ENCODE results near the gene CBR4.
"Not testable (repeated sequence)": the region's sequence is repeated elsewhere in the genome, so short reads cannot be mapped to it uniquely, and the experiment has no call there.

CBR4 gene

DNA sequence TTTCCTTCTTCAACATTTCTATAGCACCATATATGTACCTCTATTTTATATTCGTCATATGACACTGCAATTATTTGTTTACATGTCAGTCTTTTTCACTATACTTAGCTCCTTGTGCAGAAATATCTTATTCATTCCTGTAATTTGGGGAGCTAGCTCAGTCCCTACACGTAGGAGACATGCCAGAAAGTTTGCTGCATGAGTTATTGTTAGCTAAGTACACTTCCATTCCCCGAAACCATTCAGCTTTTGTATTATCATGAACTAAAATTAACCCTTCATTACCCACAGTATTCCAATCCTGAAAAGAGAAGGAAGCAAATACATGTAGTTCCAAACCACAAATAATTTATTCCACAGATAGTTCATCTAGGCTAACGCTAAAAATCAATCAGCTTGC, 10.2 kb downstream of the CBR4 start:
- H3K9ac ChIP-seq (ENCODE audit: low read length): no peak overlapping the region
- H3K4me1 ChIP-seq (ENCODE audit: control insufficient read depth, insufficient read depth, low read length): no peaks in the 10 kb centered on the region
- no peak overlapping the region for H3K27ac ChIP-seq (ENCODE audit: low read depth, low read length)
- H3K4me3 ChIP-seq (ENCODE audit: low read length): no peak overlapping the region
- no peaks in the 10 kb centered on the region for H3K27me3 ChIP-seq (ENCODE audit: control insufficient read depth, insufficient read depth, low read length)
- peaks cover 6% of the 10 kb centered on the region for H3K36me3 ChIP-seq (ENCODE audit: control insufficient read depth, insufficient read depth, low read length)

DNA sequence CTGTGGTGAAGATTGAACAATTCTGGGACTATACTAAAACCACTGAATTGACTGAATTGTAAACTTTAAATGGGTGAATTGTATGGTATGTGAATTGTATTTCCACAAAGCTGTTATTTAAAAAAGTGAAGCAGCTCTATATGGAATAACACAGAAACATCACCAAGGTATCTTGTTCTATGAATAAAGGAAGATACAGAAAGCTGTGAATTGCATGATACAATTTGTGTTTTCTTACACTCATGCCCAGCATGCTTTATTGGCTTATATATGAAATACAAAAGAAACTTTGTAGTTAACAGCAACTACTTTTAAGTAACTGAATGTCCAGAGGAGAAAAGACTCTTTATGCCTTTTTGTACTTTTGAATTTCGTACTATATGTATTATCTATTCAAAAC, 11.5 kb downstream of the CBR4 start:
- Histone ChIP-seq H3K4me1 (ENCODE audit: control insufficient read depth, insufficient read depth, low read length) (no peaks in the 10 kb centered on the region), H3K27me3 (ENCODE audit: control insufficient read depth, insufficient read depth, low read length) (no peaks in the 10 kb centered on the region), H3K27ac (ENCODE audit: low read depth, low read length) (no peak overlapping the region), H3K36me3 (ENCODE audit: control insufficient read depth, insufficient read depth, low read length) (peaks cover 6% of the 10 kb centered on the region), H3K9ac (ENCODE audit: low read length) (no peak overlapping the region), H3K4me3 (ENCODE audit: low read length) (no peak overlapping the region)

DNA sequence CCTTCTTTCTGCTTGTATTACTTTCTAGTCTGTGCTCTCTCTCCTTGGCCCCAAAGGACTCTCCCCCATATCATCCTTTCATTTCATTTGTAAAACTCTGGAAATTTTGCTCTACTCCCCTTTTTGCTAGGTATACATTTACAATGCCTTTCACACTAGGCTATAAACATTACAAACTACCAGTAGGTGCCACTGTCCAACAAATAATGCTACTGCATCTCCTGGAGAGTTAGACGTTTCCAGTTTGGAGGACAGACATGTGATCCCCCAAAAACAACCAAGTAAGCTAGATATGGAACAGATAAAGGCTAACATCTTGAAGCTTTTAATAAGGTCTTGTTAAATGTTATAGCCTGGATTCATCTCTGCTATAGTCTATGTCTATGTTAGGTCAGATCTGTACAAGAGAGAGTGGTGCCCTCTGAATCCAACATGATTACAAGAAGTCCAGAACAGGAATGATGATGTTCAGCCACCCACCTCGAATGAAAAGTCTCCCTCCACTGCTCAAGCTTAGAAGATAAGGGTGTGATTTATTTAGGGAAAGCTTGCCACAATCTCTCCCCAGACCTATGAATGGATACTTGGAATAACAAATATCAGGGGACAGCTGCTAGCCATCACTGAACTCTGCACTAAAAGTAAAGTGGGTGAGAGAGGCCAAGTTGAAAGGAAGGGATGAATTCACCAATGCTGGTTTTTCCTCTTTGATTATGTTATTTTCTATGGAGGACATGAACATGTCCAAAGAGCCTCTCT, 14.3 kb downstream of the CBR4 start:
- no peaks in the 10 kb centered on the region for H3K4me1 ChIP-seq (ENCODE audit: control insufficient read depth, insufficient read depth, low read length)
- no peak overlapping the region for H3K9ac ChIP-seq (ENCODE audit: low read length)
- no peak overlapping the region for H3K27ac ChIP-seq (ENCODE audit: low read depth, low read length)

DNA sequence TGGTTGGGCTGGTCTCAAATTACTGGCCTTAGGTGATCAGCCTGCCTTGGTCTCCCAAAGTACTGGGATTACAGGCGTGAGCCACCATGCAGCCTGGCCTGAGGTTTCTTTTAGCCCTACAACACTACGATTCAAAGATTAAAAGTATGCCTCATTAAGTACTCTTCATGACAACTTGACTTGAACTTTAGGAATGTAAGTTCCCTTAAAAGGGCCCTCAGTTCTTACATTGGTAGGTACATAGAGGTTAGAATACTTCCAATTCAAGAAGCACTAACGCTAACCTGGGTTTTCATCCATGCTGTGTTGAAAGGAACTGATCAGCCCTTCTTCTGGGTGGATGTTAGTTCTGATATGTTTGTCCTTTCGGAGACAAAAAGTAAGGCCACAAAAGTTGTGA, 15.1 kb downstream of the CBR4 start:
- Histone ChIP-seq H3K36me3 (ENCODE audit: control insufficient read depth, insufficient read depth, low read length) (peaks cover 1% of the 10 kb centered on the region), H3K4me1 (ENCODE audit: control insufficient read depth, insufficient read depth, low read length) (no peaks in the 10 kb centered on the region), H3K27ac (ENCODE audit: low read depth, low read length) (no peak overlapping the region), H3K4me3 (ENCODE audit: low read length) (no peak overlapping the region), H3K27me3 (ENCODE audit: control insufficient read depth, insufficient read depth, low read length) (no peaks in the 10 kb centered on the region), H3K9ac (ENCODE audit: low read length) (no peak overlapping the region)

More for the DNA sequence above, 14.3 kb downstream of the CBR4 start:
- no peaks in the 10 kb centered on the region for H3K36me3 ChIP-seq (ENCODE audit: control insufficient read depth, insufficient read depth, low read length)
- no peak overlapping the region for H3K4me3 ChIP-seq (ENCODE audit: low read length)
- no peaks in the 10 kb centered on the region for H3K27me3 ChIP-seq (ENCODE audit: control insufficient read depth, insufficient read depth, low read length)

DNA sequence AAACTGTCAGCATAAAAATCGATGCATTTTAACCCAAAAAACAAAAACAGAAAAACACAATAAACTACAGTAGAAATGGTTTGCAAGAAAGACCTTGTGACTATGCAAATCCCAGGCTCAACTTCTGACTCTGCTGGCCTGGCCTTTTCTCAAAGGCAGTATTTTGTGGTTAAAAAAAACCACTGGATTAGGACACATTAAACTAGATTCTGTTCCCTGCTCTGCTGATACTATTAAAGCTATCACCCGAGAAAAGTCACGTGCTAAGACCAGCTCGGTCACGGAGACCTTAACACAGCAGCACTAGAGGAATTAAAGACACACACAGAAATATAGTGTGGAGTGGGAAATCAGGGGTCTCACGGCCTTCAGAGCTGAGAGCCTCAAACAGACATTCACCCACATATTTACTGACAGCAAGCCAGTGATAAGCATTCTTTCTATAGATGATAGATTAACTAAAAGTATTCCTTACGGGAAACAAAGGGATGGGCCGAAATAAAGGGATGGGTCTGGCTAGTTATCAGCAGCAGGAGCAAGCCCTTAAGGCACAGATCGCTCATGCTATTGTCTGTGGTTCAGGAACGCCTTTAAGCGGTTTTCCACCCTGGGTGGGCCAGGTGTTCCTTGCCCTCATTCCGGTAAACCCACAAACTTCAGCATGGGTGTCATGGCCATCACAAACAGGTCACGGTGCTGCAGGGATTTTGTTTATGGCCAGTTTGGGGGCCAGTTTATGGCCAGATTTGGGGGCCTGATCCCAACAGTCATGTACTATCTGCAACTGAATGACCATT, 16.1 kb downstream of the CBR4 start:
- H3K36me3 ChIP-seq (ENCODE audit: control insufficient read depth, insufficient read depth, low read length): peaks cover 3% of the 10 kb centered on the region
- no peaks in the 10 kb centered on the region for H3K27me3 ChIP-seq (ENCODE audit: control insufficient read depth, insufficient read depth, low read length)
- no peak overlapping the region for H3K27ac ChIP-seq (ENCODE audit: low read depth, low read length)
- H3K4me3 ChIP-seq (ENCODE audit: low read length): no peak overlapping the region
- H3K4me1 ChIP-seq (ENCODE audit: control insufficient read depth, insufficient read depth, low read length): no peaks in the 10 kb centered on the region
- H3K9ac ChIP-seq (ENCODE audit: low read length): no peak overlapping the region

DNA sequence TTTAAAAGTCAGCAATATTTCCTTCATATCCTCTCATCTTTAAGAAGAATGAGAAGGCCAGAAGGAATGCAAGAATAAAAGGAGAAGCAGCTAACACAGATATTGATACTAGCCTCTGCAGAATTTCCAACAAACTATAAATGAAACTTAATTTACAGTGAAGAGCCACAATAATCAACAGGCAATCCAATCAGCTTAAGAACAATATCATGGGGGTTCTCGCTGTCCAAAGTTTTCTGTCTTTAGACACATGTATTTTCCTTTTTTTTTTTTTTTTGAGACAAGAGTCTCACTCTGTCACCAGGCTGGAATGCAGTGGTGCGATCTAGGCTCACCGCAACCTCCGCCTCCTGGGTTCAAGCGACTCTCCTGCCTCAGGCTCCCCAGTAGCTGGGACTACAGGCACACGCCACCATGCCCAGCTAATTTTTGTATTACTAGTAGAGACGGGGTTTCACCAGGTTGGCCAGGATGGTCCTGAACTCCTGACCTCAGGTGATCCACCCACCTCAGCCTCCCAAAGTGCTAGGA, 17.0 kb downstream of the CBR4 start:
- H3K4me3 ChIP-seq (ENCODE audit: low read length): not testable (repeated sequence)

DNA sequence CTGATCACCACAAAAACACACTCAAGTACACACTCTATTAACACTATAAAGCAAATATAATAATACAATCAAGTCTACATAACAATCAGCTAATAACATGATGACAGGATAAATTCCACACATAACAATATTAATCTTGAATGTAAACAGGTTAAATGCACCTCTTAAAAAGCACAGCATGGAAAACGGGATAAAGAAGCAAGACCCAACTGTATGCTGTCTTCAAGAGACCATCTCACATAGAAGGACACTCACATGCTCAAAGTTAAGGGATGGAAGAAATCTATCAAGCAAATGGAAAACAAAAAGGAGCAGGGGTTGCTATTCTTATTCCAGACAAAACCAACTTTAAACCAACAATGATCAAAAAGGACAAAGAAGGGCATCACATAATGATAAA, 28.1 kb downstream of the CBR4 start:
- H3K4me3 ChIP-seq (ENCODE audit: low read length): no peak overlapping the region
- no peaks in the 10 kb centered on the region for H3K27me3 ChIP-seq (ENCODE audit: control insufficient read depth, insufficient read depth, low read length)
- no peaks in the 10 kb centered on the region for H3K4me1 ChIP-seq (ENCODE audit: control insufficient read depth, insufficient read depth, low read length)
- H3K36me3 ChIP-seq (ENCODE audit: control insufficient read depth, insufficient read depth, low read length): peaks cover 4% of the 10 kb centered on the region
- no peak overlapping the region for H3K9ac ChIP-seq (ENCODE audit: low read length)
- H3K27ac ChIP-seq (ENCODE audit: low read depth, low read length): no peak overlapping the region

More for the DNA sequence above, 17.0 kb downstream of the CBR4 start:
- H3K9ac ChIP-seq (ENCODE audit: low read length); H3K4me1 ChIP-seq (ENCODE audit: control insufficient read depth, insufficient read depth, low read length); H3K36me3 ChIP-seq (ENCODE audit: control insufficient read depth, insufficient read depth, low read length); H3K27ac ChIP-seq (ENCODE audit: low read depth, low read length); H3K27me3 ChIP-seq (ENCODE audit: control insufficient read depth, insufficient read depth, low read length): not testable (repeated sequence)

DNA sequence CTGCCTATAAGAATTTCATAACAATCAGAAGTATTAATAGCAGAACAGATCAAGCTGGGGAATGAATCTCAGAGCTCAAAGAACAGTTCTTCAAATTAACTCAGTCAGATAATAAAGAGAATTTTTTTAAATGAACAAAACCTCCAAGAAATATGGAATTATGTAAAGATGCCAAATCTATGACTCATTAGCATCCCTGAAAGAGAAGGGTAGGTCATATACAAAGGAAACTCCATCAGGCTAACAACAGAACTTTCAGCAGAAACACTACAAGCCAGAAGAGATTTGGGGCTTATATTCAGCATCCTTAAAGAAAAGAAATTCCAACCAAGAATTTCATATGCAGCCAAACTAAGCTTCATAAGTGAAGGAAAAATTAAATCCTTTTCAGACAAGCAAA, 28.6 kb downstream of the CBR4 start:
- Histone ChIP-seq H3K36me3 (ENCODE audit: control insufficient read depth, insufficient read depth, low read length) (peaks cover 4% of the 10 kb centered on the region), H3K4me1 (ENCODE audit: control insufficient read depth, insufficient read depth, low read length) (no peaks in the 10 kb centered on the region), H3K27me3 (ENCODE audit: control insufficient read depth, insufficient read depth, low read length) (no peaks in the 10 kb centered on the region), H3K9ac (ENCODE audit: low read length) (no peak overlapping the region), H3K4me3 (ENCODE audit: low read length) (no peak overlapping the region), H3K27ac (ENCODE audit: low read depth, low read length) (no peak overlapping the region)

DNA sequence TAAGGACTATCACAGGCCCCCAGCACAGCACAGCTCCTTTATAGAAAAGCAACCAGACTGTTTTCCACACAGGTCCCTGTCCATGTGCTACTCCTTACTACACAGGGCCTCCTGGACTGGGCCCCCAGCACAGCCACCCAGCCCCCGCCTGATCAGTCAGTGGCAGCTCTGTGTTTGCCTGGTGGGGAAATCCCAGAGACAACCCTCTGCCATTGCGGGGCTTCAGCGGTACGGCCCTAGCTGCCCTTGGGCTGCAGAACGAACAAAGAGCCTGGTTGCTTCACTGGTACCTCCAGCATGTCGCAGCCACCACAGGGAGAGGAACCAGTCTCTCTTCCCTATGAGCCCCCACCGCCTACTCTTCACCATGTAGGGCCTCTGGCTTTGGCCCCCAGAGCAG, 30.7 kb downstream of the CBR4 start:
- H3K4me3 ChIP-seq (ENCODE audit: low read length): no peak overlapping the region
- no peaks in the 10 kb centered on the region for H3K4me1 ChIP-seq (ENCODE audit: control insufficient read depth, insufficient read depth, low read length)
- H3K9ac ChIP-seq (ENCODE audit: low read length): no peak overlapping the region
- no peak overlapping the region for H3K27ac ChIP-seq (ENCODE audit: low read depth, low read length)
- H3K36me3 ChIP-seq (ENCODE audit: control insufficient read depth, insufficient read depth, low read length): peaks cover 4% of the 10 kb centered on the region
- H3K27me3 ChIP-seq (ENCODE audit: control insufficient read depth, insufficient read depth, low read length): no peaks in the 10 kb centered on the region

DNA sequence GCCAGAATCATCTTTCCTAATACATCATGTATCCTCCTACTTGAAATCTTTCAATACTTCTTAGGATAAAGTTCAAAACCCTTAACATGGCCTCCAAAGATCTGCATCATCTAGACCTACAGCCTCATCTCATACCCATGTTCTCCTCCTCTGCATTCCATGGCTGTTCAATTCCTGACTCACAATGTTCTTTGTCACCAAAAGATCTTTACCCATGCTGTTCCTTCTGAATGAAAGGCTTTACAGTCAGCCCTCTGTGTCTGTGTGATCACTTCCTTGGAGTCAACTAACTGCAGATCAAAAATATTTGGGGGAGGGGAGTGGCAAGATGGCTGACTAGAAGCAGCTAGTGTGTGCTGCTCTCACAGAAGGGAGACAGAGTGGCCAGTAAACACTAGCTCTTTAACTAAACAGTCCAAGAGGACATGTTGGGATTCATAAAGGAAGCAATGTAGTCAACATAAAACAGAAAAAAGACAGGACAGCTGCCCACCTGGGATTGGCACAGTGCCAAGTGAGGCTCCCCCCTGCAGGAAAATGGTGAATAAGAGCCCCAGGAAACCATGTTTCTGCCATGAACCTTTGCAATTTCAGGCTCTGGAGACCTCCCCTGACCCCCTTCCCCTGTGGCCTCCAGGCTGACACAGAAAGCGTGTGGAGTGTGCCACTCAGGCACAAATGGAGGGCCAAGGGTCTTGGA, 31.9 kb downstream of the CBR4 start:
- Histone ChIP-seq H3K27me3 (ENCODE audit: control insufficient read depth, insufficient read depth, low read length) (no peaks in the 10 kb centered on the region), H3K27ac (ENCODE audit: low read depth, low read length) (no peak overlapping the region), H3K4me3 (ENCODE audit: low read length) (no peak overlapping the region), H3K36me3 (ENCODE audit: control insufficient read depth, insufficient read depth, low read length) (peaks cover 4% of the 10 kb centered on the region), H3K4me1 (ENCODE audit: control insufficient read depth, insufficient read depth, low read length) (no peaks in the 10 kb centered on the region), H3K9ac (ENCODE audit: low read length) (no peak overlapping the region)

DNA sequence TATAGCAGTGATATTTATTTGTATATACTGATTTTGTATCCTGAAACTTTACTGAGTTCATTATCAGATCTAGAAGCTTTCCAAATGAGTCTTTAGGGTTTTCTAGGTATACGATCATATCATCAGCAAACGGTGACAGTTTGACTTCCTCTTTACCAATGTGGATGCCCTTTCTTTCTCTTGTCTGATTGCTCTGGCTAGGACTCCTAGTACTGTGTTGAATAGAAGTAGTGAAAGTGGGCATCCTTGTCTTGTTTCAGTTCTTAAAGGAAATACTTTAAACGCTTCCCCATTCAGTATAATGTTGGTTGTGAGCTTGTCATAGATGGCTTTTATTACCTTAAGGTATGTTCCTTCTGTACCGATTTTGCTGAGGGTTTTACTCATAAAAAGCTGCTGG, 37.5 kb downstream of the CBR4 start:
- no peaks in the 10 kb centered on the region for H3K27me3 ChIP-seq (ENCODE audit: control insufficient read depth, insufficient read depth, low read length)
- H3K36me3 ChIP-seq (ENCODE audit: control insufficient read depth, insufficient read depth, low read length): no peaks in the 10 kb centered on the region
- H3K27ac ChIP-seq (ENCODE audit: low read depth, low read length): no peak overlapping the region
- no peak overlapping the region for H3K4me3 ChIP-seq (ENCODE audit: low read length)
- H3K9ac ChIP-seq (ENCODE audit: low read length): no peak overlapping the region
- no peaks in the 10 kb centered on the region for H3K4me1 ChIP-seq (ENCODE audit: control insufficient read depth, insufficient read depth, low read length)

DNA sequence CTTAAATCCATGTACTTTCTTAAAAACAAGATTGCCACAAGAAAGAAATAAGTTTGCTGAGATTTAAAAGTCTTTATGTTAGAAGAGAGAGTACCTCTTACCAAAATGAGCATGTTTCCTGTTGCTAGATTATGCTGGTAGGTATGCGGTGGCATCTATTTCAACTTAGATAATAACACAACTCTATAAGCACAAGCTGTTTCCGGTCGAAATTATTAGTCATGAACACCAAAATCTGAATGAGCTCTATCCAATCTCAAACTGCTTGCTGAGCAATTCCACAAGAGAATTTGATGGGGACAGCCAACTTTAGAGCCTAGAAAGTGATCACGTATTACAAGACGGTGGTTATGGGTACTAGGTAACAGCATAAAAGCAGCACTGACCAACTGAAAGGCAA, 49.3 kb downstream of the CBR4 start:
- H3K4me1 ChIP-seq (ENCODE audit: control insufficient read depth, insufficient read depth, low read length): no peaks in the 10 kb centered on the region
- H3K36me3 ChIP-seq (ENCODE audit: control insufficient read depth, insufficient read depth, low read length): no peaks in the 10 kb centered on the region
- H3K4me3 ChIP-seq (ENCODE audit: low read length): no peak overlapping the region
- no peak overlapping the region for H3K9ac ChIP-seq (ENCODE audit: low read length)
- H3K27me3 ChIP-seq (ENCODE audit: control insufficient read depth, insufficient read depth, low read length): no peaks in the 10 kb centered on the region
- no peak overlapping the region for H3K27ac ChIP-seq (ENCODE audit: low read depth, low read length)
